Measurements from ENCODE around the gene ZNF354B. TPM values are rescaled to one million over a fixed set of nuclear protein-coding genes. Genes with fewer than 3 reads are reported as not detected.

The ZNF354B gene
- total and polyA plus RNA-seq, 9 donors: 9.5 to 21.8 (median 15.4) TPM

DNA sequence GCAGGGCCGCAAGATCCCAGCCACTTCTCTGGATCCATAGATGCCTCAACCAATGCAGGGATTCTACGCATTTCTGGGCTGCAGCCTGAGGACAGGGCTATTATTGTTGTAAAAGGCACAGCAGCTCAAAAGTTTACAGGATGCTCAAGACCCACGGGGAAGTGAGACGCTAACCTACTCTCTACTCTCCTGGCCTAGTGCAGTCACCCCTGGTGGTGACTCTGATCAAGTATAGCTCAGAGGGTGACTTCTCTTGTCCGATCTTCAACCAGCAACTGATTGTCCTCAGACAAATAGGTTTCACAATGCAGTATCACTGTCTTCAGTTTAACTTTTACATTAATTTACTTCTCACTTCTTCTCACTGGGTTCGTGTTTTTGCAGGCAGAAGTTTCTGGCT, 34.3 kb upstream of the ZNF354B start:
- H3K9me3 ChIP-seq: no peaks in the 10 kb centered on the region
- WGBS, 3 donors: 81 to 88% (median 83%) methylated on average over 6 of the region's 6 CpGs
- H3K4me3 ChIP-seq: no peak overlapping the region
- no peak for DNase-seq
- H3K27ac ChIP-seq: no peak overlapping the region
- no peaks in the 10 kb centered on the region for H3K4me1 ChIP-seq (ENCODE audit: insufficient read depth)
- H3K36me3 ChIP-seq: no peaks in the 10 kb centered on the region
- TF ChIP-seq POLR2A (IDR thresholded peaks at IDR 0.05): no peak
- TF ChIP-seq, protein P1, sequence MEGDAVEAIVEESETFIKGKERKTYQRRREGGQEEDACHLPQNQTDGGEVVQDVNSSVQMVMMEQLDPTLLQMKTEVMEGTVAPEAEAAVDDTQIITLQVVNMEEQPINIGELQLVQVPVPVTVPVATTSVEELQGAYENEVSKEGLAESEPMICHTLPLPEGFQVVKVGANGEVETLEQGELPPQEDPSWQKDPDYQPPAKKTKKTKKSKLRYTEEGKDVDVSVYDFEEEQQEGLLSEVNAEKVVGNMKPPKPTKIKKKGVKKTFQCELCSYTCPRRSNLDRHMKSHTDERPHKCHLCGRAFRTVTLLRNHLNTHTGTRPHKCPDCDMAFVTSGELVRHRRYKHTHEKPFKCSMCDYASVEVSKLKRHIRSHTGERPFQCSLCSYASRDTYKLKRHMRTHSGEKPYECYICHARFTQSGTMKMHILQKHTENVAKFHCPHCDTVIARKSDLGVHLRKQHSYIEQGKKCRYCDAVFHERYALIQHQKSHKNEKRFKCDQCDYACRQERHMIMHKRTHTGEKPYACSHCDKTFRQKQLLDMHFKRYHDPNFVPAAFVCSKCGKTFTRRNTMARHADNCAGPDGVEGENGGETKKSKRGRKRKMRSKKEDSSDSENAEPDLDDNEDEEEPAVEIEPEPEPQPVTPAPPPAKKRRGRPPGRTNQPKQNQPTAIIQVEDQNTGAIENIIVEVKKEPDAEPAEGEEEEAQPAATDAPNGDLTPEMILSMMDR (IDR thresholded peaks at IDR 0.05): no peak
- no peak for TF ChIP-seq EP300 (IDR thresholded peaks at IDR 0.05)
- H3K27me3 ChIP-seq: no peaks in the 10 kb centered on the region
- intact Hi-C loops (cut with DNase I): loop anchor here in 1 of 4 donors (5.0 kb wide), 1 partner anchor 353 kb away; no protein-coding TSS in a partner anchor

DNA sequence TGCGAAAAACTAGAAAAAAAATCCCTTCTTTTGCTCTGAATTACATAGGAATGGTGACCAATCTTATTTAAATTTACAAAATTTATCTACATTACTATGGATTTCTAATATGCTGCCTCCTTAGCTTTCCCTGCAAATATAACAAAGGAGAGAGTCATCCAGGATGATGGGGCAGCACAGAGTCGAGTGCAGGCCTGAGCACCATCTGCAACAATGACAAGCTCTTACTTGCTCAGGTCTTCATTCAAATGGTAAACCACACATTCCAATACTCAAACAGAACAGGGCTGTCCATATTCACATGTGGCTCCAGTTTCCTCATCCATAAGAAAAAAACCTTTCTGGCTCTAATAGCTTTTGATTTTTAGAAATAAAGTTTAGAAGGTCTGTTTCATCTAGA, 33.5 kb upstream of the ZNF354B start:
- WGBS, 3 donors: 83 to 86% (median 85%) methylated on average over 2 of the region's 2 CpGs
- Histone ChIP-seq H3K4me3 (no peak overlapping the region), H3K27me3 (no peaks in the 10 kb centered on the region)

DNA sequence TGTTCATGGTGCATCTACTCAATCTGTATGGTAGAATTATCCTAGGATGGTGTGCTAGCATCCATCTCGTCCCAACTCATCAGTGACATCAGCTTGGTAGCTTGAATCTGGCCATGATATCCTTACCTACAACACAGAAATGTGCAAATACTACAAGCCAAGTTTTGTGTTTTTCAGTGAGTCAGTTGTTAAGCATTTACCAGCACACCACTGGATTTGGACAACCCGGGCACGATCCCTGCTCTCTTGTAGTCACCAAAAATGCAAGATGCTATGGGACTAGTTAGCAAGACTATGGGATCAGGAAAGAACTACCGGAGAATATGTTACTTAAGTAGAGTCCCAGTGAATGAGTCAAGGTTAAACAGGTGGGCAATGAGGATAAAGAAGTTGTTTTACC, 32.1 kb upstream of the ZNF354B start:
- TF ChIP-seq, protein P1 (IDR thresholded peaks at IDR 0.05): no peak
- no peak for TF ChIP-seq EP300 (IDR thresholded peaks at IDR 0.05)
- no peak for TF ChIP-seq POLR2A (IDR thresholded peaks at IDR 0.05)
- 64 to 75% (median 69%) methylated on average over 4 of the region's 4 CpGs for WGBS, 3 donors
- H3K36me3 ChIP-seq: no peaks in the 10 kb centered on the region
- no peak overlapping the region for H3K4me3 ChIP-seq
- H3K27ac ChIP-seq: no peak overlapping the region
- DNase-seq: no peak
- H3K27me3 ChIP-seq: no peaks in the 10 kb centered on the region
- intact Hi-C loops (cut with DNase I): loop anchor here in 1 of 4 donors (5.0 kb wide), 1 partner anchor 355 kb away; no protein-coding TSS in a partner anchor
- no peaks in the 10 kb centered on the region for H3K9me3 ChIP-seq
- H3K4me1 ChIP-seq (ENCODE audit: insufficient read depth): no peaks in the 10 kb centered on the region

More for the DNA sequence above, 33.5 kb upstream of the ZNF354B start:
- TF ChIP-seq, protein P1 (IDR thresholded peaks at IDR 0.05): no peak
- TF ChIP-seq EP300 (IDR thresholded peaks at IDR 0.05) (no peak), POLR2A (IDR thresholded peaks at IDR 0.05) (no peak)
- no peak overlapping the region for H3K27ac ChIP-seq
- no peaks in the 10 kb centered on the region for H3K9me3 ChIP-seq
- H3K4me1 ChIP-seq (ENCODE audit: insufficient read depth): no peaks in the 10 kb centered on the region
- no peaks in the 10 kb centered on the region for H3K36me3 ChIP-seq
- no peak for DNase-seq
- intact Hi-C loops (cut with DNase I): loop anchor here in 1 of 4 donors (5.0 kb wide), 1 partner anchor 354 kb away; no protein-coding TSS in a partner anchor

DNA sequence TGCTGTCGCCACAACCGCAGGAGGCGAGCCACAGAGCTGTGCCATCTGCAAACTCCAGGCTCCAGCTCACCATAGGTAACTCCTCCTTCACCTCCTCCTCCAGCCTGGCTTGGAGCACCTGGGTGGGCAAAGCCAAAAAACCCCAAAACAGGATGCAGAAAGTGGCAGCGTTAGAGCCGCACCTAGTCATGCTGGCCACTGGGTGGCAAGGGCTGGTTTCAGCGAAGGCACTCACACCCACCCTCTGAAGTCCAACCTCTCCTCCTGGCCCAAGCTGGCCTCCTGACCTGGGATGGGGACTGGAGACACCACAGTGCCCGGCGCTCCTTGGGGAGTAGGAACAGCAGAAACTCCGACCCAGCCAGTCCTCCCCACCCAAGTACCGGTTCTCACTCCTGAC, 28.7 kb upstream of the ZNF354B start:
- H3K27me3 ChIP-seq: no peaks in the 10 kb centered on the region
- no peaks in the 10 kb centered on the region for H3K9me3 ChIP-seq
- no peaks in the 10 kb centered on the region for H3K4me1 ChIP-seq (ENCODE audit: insufficient read depth)
- 88 to 93% (median 88%) methylated on average over 10 of the region's 10 CpGs for WGBS, 3 donors
- DNase-seq: no peak
- H3K36me3 ChIP-seq: no peaks in the 10 kb centered on the region
- H3K4me3 ChIP-seq: no peak overlapping the region
- no peak overlapping the region for H3K27ac ChIP-seq
- TF ChIP-seq EP300 (IDR thresholded peaks at IDR 0.05): no peak
- no peak for TF ChIP-seq POLR2A (IDR thresholded peaks at IDR 0.05)
- TF ChIP-seq, protein P1 (IDR thresholded peaks at IDR 0.05): no peak
- intact Hi-C loops (cut with DNase I): loop anchor here in 1 of 4 donors (10.0 kb wide), 1 partner anchor 1844 kb away; no protein-coding TSS in a partner anchor
